Activated B cell treated with CpG ODN at 0.5 μM for 24 hours (primary cell): Measurements from ENCODE around the gene DOCK1. TPM values are rescaled to one million over a fixed set of nuclear protein-coding genes. Genes with fewer than 3 reads are reported as not detected.

Source experiments
- ATAC-seq: fragments of 200-7000 bp; cut with Tn5 transposase; one replicate; pipeline ENCODE4 v1.10.0; 2021; ENCODE audit warnings: low read depth, mild to moderate bottlenecking, moderate library complexity
- CTCF ChIA-PET: fragments of 350-600 bp; sonication (Branson Sonifier 250); formaldehyde crosslinking; loops from one replicate; lab custom pipeline; 2021; ENCODE audit warnings: antibody characterized with exemption; lab: Charles Lee
- POLR2A ChIA-PET: fragments of 350-600 bp; sonication (Branson Sonifier 250); formaldehyde crosslinking; loops from one replicate; lab custom pipeline; 2021; ENCODE audit warnings: antibody characterized with exemption; lab: Charles Lee
- DNase-seq: peaks from one replicate; pipeline ENCODE4 v3.0.0; 2022
- H3K27ac Mint-ChIP-seq: one replicate; pipeline ENCODE4 v1.8.0; 2020; ENCODE audit warnings: mixed read lengths
- H3K27me3 Mint-ChIP-seq: one replicate; pipeline ENCODE4 v1.8.0; 2021; ENCODE audit warnings: mixed read lengths
- H3K36me3 Mint-ChIP-seq: one replicate; pipeline ENCODE4 v1.8.0; 2021; ENCODE audit warnings: low read depth, mixed read lengths
- H3K4me1 Mint-ChIP-seq: one replicate; pipeline ENCODE4 v1.8.0; 2021; ENCODE audit warnings: mixed read lengths
- H3K4me3 Mint-ChIP-seq: one replicate; pipeline ENCODE4 v1.8.0; 2020; ENCODE audit warnings: mild to moderate bottlenecking, mixed read lengths
- H3K9me3 Mint-ChIP-seq: one replicate; pipeline ENCODE4 v1.8.0; 2020; ENCODE audit warnings: mixed read lengths
- intact Hi-C: fragments of 100-400 bp; cut with micrococcal nuclease; formaldehyde crosslinking; loops from one replicate; pipeline ENCODE4 v1.15.1; 2024
- total RNA-seq: library from RNA; stranded (reverse); gene quantifications from 2 replicates; pipeline ENCODE4 v1.2.3, GENCODE V29; 2022
- TF ChIP-seq, protein P1 (sequence below): fragments of 200-600 bp; IDR thresholded peaks from one replicate; pipeline ENCODE4 v1.8.0; 2022; ENCODE audit warnings: antibody characterized with exemption, mild to moderate bottlenecking

DOCK1 gene
- total RNA-seq, 1 donor from 2014 or later: not detected

- no peaks in the 10 kb centered on the region for H3K9me3 Mint-ChIP-seq
- no peak overlapping the region for H3K27ac Mint-ChIP-seq
- H3K27me3 Mint-ChIP-seq: no peaks in the 10 kb centered on the region
- no peak overlapping the region for H3K4me3 Mint-ChIP-seq
- CTCF ChIA-PET: no interaction called here
- H3K4me1 Mint-ChIP-seq: no peaks in the 10 kb centered on the region
- no peak for ATAC-seq
- intact Hi-C loops: no loop called here
- no peaks in the 10 kb centered on the region for H3K36me3 Mint-ChIP-seq
- TF ChIP-seq, protein P1, sequence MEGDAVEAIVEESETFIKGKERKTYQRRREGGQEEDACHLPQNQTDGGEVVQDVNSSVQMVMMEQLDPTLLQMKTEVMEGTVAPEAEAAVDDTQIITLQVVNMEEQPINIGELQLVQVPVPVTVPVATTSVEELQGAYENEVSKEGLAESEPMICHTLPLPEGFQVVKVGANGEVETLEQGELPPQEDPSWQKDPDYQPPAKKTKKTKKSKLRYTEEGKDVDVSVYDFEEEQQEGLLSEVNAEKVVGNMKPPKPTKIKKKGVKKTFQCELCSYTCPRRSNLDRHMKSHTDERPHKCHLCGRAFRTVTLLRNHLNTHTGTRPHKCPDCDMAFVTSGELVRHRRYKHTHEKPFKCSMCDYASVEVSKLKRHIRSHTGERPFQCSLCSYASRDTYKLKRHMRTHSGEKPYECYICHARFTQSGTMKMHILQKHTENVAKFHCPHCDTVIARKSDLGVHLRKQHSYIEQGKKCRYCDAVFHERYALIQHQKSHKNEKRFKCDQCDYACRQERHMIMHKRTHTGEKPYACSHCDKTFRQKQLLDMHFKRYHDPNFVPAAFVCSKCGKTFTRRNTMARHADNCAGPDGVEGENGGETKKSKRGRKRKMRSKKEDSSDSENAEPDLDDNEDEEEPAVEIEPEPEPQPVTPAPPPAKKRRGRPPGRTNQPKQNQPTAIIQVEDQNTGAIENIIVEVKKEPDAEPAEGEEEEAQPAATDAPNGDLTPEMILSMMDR: no peak
- POLR2A ChIA-PET: no interaction called here
- DNase-seq: no peak
These were observed 128.2 kb downstream of the DOCK1 start for GRCh38 chr10:127033216-127034033.

- ChIA-PET POLR2A (no interaction called here), CTCF (no interaction called here)
- Mint-ChIP-seq H3K27me3 (no peaks in the 10 kb centered on the region), H3K27ac (no peak overlapping the region), H3K36me3 (no peaks in the 10 kb centered on the region), H3K4me3 (no peak overlapping the region), H3K9me3 (no peaks in the 10 kb centered on the region), H3K4me1 (no peaks in the 10 kb centered on the region)
- intact Hi-C loops: no loop called here
- TF ChIP-seq, protein P1: no peak
- DNase-seq (no peak), ATAC-seq (no peak)
These were observed 128.9 kb downstream of the DOCK1 start for GRCh38 chr10:127034034-127034633.

DNA sequence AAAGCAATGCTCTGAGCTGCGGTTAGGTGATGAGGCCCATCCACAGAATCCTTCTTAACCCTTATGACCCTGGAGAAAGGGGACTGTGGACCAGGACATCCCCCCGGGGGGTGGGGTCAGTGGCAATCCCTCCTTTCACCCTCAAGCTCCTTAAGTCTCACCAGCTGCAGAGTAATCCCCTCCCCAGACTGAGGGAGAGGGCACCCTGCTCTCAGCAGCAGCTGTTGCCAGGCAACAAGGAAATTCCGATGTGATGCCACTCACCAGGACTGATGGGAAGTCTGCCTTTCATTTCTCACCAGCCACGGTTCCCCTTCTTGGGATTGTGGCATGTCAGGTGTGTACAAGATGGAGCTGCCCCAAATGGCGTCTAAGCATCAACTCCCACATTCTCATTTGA lies 129.6 kb downstream of the DOCK1 start:
- ChIA-PET CTCF (no interaction called here), POLR2A (no interaction called here)
- DNase-seq: no peak
- intact Hi-C loops: no loop called here
- ATAC-seq: no peak
- Mint-ChIP-seq H3K27me3 (no peaks in the 10 kb centered on the region), H3K36me3 (no peaks in the 10 kb centered on the region), H3K4me3 (no peak overlapping the region), H3K4me1 (no peaks in the 10 kb centered on the region), H3K9me3 (no peaks in the 10 kb centered on the region), H3K27ac (no peak overlapping the region)
- TF ChIP-seq, protein P1: no peak

DNA sequence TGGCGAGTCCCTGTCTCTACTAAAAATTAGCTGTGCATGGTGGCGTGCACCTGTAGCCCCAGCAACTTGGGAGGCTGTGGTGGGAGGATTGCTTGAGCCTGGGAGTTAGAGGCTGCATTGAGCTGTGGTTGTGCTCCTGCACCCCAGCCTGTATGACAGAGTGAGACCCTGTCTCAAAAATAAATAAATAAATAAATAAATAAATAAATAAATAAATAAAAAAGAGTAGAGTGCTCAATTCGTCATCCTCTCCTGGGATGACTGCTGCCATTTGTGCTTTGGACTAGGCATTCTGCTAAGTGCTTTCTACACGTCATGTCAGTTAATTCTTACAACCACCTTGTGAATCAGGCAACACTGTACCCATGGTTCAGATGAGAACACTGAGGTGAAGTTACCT lies 130.6 kb downstream of the DOCK1 start:
- H3K4me1 Mint-ChIP-seq: no peaks in the 10 kb centered on the region
- intact Hi-C loops: no loop called here
- CTCF ChIA-PET: interaction anchor here (0.7 kb wide), 1 partner anchor 1033 kb away, joined by 5 read pairs; no protein-coding TSS in a partner anchor
- no peak for DNase-seq
- no peak for ATAC-seq
- POLR2A ChIA-PET: no interaction called here
- H3K36me3 Mint-ChIP-seq: no peaks in the 10 kb centered on the region
- no peaks in the 10 kb centered on the region for H3K9me3 Mint-ChIP-seq
- TF ChIP-seq, protein P1: no peak
- no peaks in the 10 kb centered on the region for H3K27me3 Mint-ChIP-seq
- H3K4me3 Mint-ChIP-seq: no peak overlapping the region
- no peak overlapping the region for H3K27ac Mint-ChIP-seq

- ChIA-PET POLR2A (no interaction called here), CTCF (no interaction called here)
- DNase-seq (no peak), ATAC-seq (no peak)
- H3K27me3 Mint-ChIP-seq: no peaks in the 10 kb centered on the region
- H3K9me3 Mint-ChIP-seq: no peaks in the 10 kb centered on the region
- H3K36me3 Mint-ChIP-seq: no peaks in the 10 kb centered on the region
- TF ChIP-seq, protein P1: no peak
- H3K4me3 Mint-ChIP-seq: no peak overlapping the region
- intact Hi-C loops: no loop called here
- no peak overlapping the region for H3K27ac Mint-ChIP-seq
- H3K4me1 Mint-ChIP-seq: no peaks in the 10 kb centered on the region
These were observed 131.8 kb downstream of the DOCK1 start for GRCh38 chr10:127036987-127037386.
